Stimulated activated CD8-positive, alpha-beta memory T cell treated with anti-CD3 and anti-CD28 coated beads, Interleukin-4, amount 100 ng/mL, for 24 hours (primary cell): Measurements from ENCODE around the gene PDZD4.
"Not testable (repeated sequence)": the region's sequence is repeated elsewhere in the genome, so short reads cannot be mapped to it uniquely, and the experiment has no call there.

Source experiments
- DNase-seq: peaks from one replicate; pipeline ENCODE4 v3.0.0-alpha.2; 2020; ENCODE audit warnings: low read depth

The PDZD4 gene

GRCh38 chrX:153831429-153832150, 1.2 kb upstream of the PDZD4 start:
- no peak for DNase-seq

GRCh38 chrX:153830640-153831428, 490 bp upstream of the PDZD4 start:
- DNase-seq: no peak

GRCh38 chrX:153829549-153829798, 870 bp downstream of the PDZD4 start:
- DNase-seq: no peak

GRCh38 chrX:153828723-153829548, 1.4 kb downstream of the PDZD4 start:
- no peak for DNase-seq

- DNase-seq: no peak
These were observed 2.0 kb downstream of the PDZD4 start for GRCh38 chrX:153828308-153828707.

GRCh38 chrX:153827903-153828302, 2.4 kb downstream of the PDZD4 start:
- DNase-seq: no peak

GRCh38 chrX:153827016-153827415, 3.3 kb downstream of the PDZD4 start:
- DNase-seq: no peak

GRCh38 chrX:153825042-153825441, 5.3 kb downstream of the PDZD4 start:
- DNase-seq: no peak

- DNase-seq: no peak
These were observed 6.0 kb downstream of the PDZD4 start for GRCh38 chrX:153824348-153824747.

- DNase-seq: no peak
These were observed 9.3 kb downstream of the PDZD4 start for GRCh38 chrX:153821066-153821465.

- DNase-seq: no peak
These were observed 9.7 kb downstream of the PDZD4 start for GRCh38 chrX:153820601-153821000.

GRCh38 chrX:153819384-153820040, 10.8 kb downstream of the PDZD4 start:
- no peak for DNase-seq

GRCh38 chrX:153818571-153819383, 11.6 kb downstream of the PDZD4 start:
- DNase-seq: peak; percentile 34

- DNase-seq: not testable (repeated sequence)
These were observed 12.3 kb downstream of the PDZD4 start for GRCh38 chrX:153818064-153818463.

- peak; percentile 23 for DNase-seq
These were observed 13.3 kb downstream of the PDZD4 start for GRCh38 chrX:153816831-153817690.

- DNase-seq: no peak
These were observed 15.6 kb downstream of the PDZD4 start for GRCh38 chrX:153814591-153815315.

GRCh38 chrX:153813161-153813560, 17.2 kb downstream of the PDZD4 start:
- DNase-seq: no peak

GRCh38 chrX:153812220-153812619, 18.1 kb downstream of the PDZD4 start:
- DNase-seq: no peak

- no peak for DNase-seq
These were observed 22.4 kb downstream of the PDZD4 start for GRCh38 chrX:153807976-153808375.
